T-cell (primary cell): ENCODE measurements around the gene ZDHHC8. TPM values are rescaled to one million over a fixed set of nuclear protein-coding genes. Genes with fewer than 3 reads are reported as not detected.

Experiments
- ATAC-seq, 4 experiments: fragments of 200-7000 bp in 3 of 4; fragments of 150-1000 bp in 1 of 4; cut with Tn5 transposase; replicated peaks in 1 of 4; 1 replicate in 3 of 4; 2 replicates in 1 of 4; pipeline ENCODE4 v1.10.0; 2021; ENCODE audit warnings: moderate library complexity in 3 of 4, mild to moderate bottlenecking in 2 of 4, moderate number of reproducible peaks in 1 of 4
- CTCF ChIA-PET, 2 donors: fragments of 300-600 bp; sonication (Branson Sonifier 250); formaldehyde crosslinking; loops; one replicate each; lab custom pipeline; 2022; ENCODE audit warnings: antibody characterized with exemption in 2 of 2; lab: Charles Lee
- POLR2A ChIA-PET, 2 donors: fragments of 300-600 bp; sonication (Branson Sonifier 250); formaldehyde crosslinking; loops; one replicate each; lab custom pipeline; 2022; ENCODE audit warnings: antibody characterized with exemption in 2 of 2; lab: Charles Lee
- DNase-seq, 35 experiments: peaks; one replicate each; pipeline versions ENCODE4 v3.0.0 to v3.0.0-alpha.2; 2013 to 2023
- H3K27ac ChIP-seq: one replicate; pipeline ENCODE4 v1.5.1; 2013; ENCODE audit warnings: low read length
- H3K27me3 ChIP-seq, 2 experiments: replicated peaks in 1 of 2; 1 replicate in 1 of 2; 2 replicates in 1 of 2; pipeline versions ENCODE4 v1.6.1 to v1.7.0; 2013; ENCODE audit warnings: low read length in 1 of 2, mixed read lengths in 1 of 2; ENCODE audit not compliant: control insufficient read depth in 2 of 2, insufficient read depth in 2 of 2; ENCODE audit errors: extremely low read depth in 1 of 2
- H3K36me3 ChIP-seq, 2 donors: 1 replicate in 1 of 2; 2 replicates in 1 of 2; pipeline versions ENCODE4 v1.6.1 to v1.7.0; 2013; ENCODE audit warnings: low read length in 1 of 2; ENCODE audit not compliant: control insufficient read depth in 2 of 2, insufficient read depth in 1 of 2; ENCODE audit errors: extremely low read depth in 1 of 2
- H3K4me1 ChIP-seq, 2 experiments: 1 replicate in 1 of 2; 2 replicates in 1 of 2; pipeline versions ENCODE4 v1.6.1 to v1.7.0; 2013; ENCODE audit warnings: low read length in 2 of 2, mixed read lengths in 1 of 2; ENCODE audit not compliant: insufficient read depth in 2 of 2, control insufficient read depth in 1 of 2; ENCODE audit errors: extremely low read depth in 1 of 2
- H3K4me3 ChIP-seq, 2 donors: 1 replicate in 1 of 2; 2 replicates in 1 of 2; pipeline versions ENCODE4 v1.5.1 to v1.7.0; 2013; ENCODE audit warnings: mild to moderate bottlenecking in 2 of 2, low read length in 1 of 2, moderate library complexity in 1 of 2; ENCODE audit not compliant: control insufficient read depth in 1 of 2; ENCODE audit errors: extremely low read depth in 1 of 2
- H3K9me3 ChIP-seq: 2 replicates; pipeline ENCODE4 v1.7.0; 2013
- H3K27ac Mint-ChIP-seq, 2 donors: one replicate each; pipeline ENCODE4 v1.8.0; 2020 to 2021; ENCODE audit warnings: mild to moderate bottlenecking in 2 of 2, mixed read lengths in 2 of 2
- H3K27me3 Mint-ChIP-seq, 2 donors: one replicate each; pipeline ENCODE4 v1.8.0; 2021 to 2022; ENCODE audit warnings: mixed read lengths in 2 of 2
- H3K36me3 Mint-ChIP-seq: one replicate; pipeline ENCODE4 v1.8.0; 2021; ENCODE audit warnings: mixed read lengths
- H3K4me1 Mint-ChIP-seq, 3 donors: one replicate each; pipeline ENCODE4 v1.8.0; 2020 to 2022; ENCODE audit warnings: mixed read lengths in 3 of 3, mild to moderate bottlenecking in 1 of 3
- H3K4me3 Mint-ChIP-seq, 3 donors: one replicate each; pipeline ENCODE4 v1.8.0; 2020 to 2022; ENCODE audit warnings: mild to moderate bottlenecking in 3 of 3, mixed read lengths in 3 of 3, moderate library complexity in 3 of 3
- H3K9me3 Mint-ChIP-seq, 3 donors: one replicate each; pipeline ENCODE4 v1.8.0; 2020 to 2022; ENCODE audit warnings: mixed read lengths in 3 of 3
- WGBS: methylation state at CpG from one replicate; pipeline ENCODE4 v1.1.5; 2013; ENCODE audit warnings: missing lambda C conversion rate; ENCODE audit not compliant: insufficient coverage; 5-methylcytosine and 5-hydroxymethylcytosine counted together
- total RNA-seq, 35 experiments: library from RNA in 6 of 35; stranded (reverse) in 6 of 35; fragments of 120-200 nt in 1 of 35; gene quantifications; one replicate each; pipeline versions ENCODE4 v1.2.1 to v1.2.4 and lab custom pipeline; 2013 to 2026

Gene ZDHHC8
- total RNA-seq, 5 donors from 2014 or later (not counting 1 experiment from before 2014, with no cell fraction given), result 68.4 to 102 (median 92.1) TPM

DNA sequence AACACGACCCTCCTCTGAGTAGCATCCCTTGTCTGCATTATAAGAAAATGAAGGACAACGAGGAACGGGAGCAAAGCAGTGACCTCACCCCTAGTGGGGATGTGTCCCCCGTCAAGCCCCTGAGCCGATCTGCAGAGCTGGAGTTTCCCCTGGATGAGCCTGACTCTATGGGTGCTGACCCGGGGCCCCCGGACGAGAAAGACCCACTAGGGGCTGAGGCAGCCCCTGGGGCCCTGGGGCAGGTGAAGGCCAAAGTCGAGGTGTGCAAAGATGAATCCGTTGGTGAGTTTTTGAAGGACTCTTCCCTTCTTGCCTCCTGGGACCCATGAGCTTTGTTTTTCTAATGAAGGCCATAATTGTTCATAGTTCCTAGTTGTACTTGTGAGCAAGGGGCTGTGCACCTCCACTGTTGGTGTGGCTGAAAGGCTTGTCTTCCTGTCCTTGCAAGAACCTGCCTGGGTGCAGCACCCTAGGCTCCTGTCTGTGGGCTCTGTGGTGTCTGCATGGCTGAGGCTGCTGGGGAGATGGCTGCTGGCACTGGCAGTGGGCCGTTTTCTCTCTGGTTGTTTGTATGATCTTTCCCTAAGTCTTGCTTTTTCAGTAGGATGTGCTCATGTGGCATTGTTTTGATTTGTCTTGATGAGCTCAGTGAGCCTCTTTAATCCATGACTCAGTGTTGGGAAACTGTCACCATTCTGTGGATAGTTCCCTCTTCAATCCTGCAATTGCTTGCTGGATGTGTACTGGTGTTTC, 41.5 kb upstream of the ZDHHC8 start:
- no peak for ATAC-seq
- Histone ChIP-seq H3K27ac (no peak overlapping the region), H3K4me3 (no peak overlapping the region), H3K27me3 (no peaks in the 10 kb centered on the region), H3K36me3 (peaks cover 53 to 88% of the 10 kb centered on the region in 2 donors), H3K9me3 (no peaks in the 10 kb centered on the region), H3K4me1 (peaks cover 3 to 92% of the 10 kb centered on the region in 2 experiments)
- POLR2A ChIA-PET, result interaction anchor here in 1 of 2 donors (0.6 kb wide), 1 partner anchor 216 kb away, joined by 4 read pairs; no protein-coding TSS in a partner anchor
- Mint-ChIP-seq H3K4me1 (peaks cover 20 to 37% (median 27%) of the 10 kb centered on the region in 3 donors), H3K27me3 (no peaks in the 10 kb centered on the region), H3K27ac (peak overlapping the region; percentile 75 to 88), H3K9me3 (no peaks in the 10 kb centered on the region), H3K36me3 (peaks cover 68% of the 10 kb centered on the region), H3K4me3 (no peak overlapping the region)
- DNase-seq, result no peak
- CTCF ChIA-PET, result no interaction called here
- 90% methylated on average over 11 of the region's 11 CpGs for WGBS

DNA sequence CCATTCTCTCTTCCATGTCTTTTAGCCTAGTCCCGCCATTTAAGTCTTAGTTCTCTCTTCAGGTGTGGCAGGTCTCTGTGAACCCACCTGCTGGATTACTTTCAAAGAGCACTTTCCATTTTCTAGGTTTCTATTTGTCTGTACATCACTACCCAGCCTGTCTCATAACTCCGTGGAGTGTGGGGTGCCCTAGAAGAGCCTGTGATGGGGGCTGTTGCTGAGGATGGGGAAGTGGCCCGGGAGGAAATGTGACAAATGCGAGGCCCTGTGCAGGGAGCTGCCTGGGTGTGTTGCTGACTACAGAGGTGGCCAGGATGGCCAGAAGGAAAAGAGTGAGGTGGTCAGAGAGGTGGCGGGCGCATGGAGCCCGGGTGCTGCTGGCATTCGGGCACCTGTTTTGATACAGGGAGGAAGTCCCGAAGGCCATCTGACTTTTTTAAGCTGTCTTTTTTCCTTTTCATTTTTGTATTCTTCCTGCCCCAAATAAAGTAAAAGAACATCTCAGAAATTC, 40.8 kb upstream of the ZDHHC8 start:
- H3K27ac Mint-ChIP-seq, result peak overlapping the region; percentile 78 to 88
- no peaks in the 10 kb centered on the region for H3K9me3 Mint-ChIP-seq
- DNase-seq, result no peak
- Histone ChIP-seq H3K36me3 (peaks cover 51 to 90% of the 10 kb centered on the region in 2 donors), H3K9me3 (no peaks in the 10 kb centered on the region), H3K4me3 (no peak overlapping the region), H3K4me1 (peaks cover 3 to 89% of the 10 kb centered on the region in 2 experiments), H3K27me3 (no peaks in the 10 kb centered on the region), H3K27ac (peak overlapping the region; percentile 44)
- POLR2A ChIA-PET, result interaction anchor here in 1 of 2 donors (0.6 kb wide), 1 partner anchor 215 kb away, joined by 4 read pairs; no protein-coding TSS in a partner anchor
- H3K27me3 Mint-ChIP-seq, result no peaks in the 10 kb centered on the region
- 48% methylated on average over 3 of the region's 9 CpGs for WGBS
- peak overlapping the region in 1 of 3 donors; percentile 18 for H3K4me3 Mint-ChIP-seq
- peaks cover 71% of the 10 kb centered on the region for H3K36me3 Mint-ChIP-seq
- H3K4me1 Mint-ChIP-seq, result peaks cover 16 to 40% (median 27%) of the 10 kb centered on the region in 3 donors
- CTCF ChIA-PET, result no interaction called here
- no peak for ATAC-seq

DNA sequence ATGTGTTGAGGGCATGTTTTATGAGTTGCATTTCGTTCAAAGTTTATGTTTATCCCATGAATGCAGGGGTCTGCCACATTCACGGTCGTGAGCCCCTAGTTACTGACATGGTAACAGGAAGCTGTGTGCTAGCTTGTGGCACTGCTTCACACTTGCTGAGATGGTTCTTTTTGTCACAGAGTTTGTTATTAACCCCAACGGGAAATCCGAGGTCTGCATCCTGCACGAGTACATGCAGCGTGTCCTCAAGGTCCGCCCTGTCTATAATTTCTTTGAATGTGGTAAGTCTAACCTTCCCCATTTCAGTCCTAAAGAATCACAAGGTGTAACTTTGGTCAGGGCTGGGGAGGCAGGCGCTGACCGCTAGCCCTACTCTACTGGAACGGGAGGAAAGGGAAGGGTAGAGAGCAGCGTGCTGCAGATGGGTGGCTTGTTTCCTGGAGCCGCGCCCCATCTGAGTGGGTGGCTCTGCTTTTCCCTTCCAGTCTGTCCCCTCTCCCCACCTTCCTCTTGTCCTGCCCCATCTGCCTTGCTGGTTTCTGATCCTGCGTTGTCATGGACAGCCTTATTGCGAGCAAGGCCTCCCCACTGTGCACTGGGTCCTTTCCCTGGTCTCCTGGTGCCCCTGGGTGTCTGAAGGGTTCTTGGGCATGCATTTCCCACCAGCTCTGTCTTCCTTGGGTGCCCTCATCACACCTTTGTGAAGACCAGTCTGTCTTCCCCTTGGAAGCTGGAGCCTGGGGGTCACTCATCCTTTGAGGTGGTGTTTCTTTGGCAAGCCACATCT, 39.7 kb upstream of the ZDHHC8 start:
- Histone ChIP-seq H3K9me3 (no peaks in the 10 kb centered on the region), H3K27me3 (no peaks in the 10 kb centered on the region), H3K4me1 (peaks cover 3 to 78% of the 10 kb centered on the region in 2 experiments), H3K4me3 (no peak overlapping the region), H3K27ac (peak overlapping the region; percentile 50), H3K36me3 (peaks cover 46 to 89% of the 10 kb centered on the region in 2 donors)
- 69% methylated on average over 6 of the region's 16 CpGs for WGBS
- Mint-ChIP-seq H3K4me1 (peaks cover 7 to 37% (median 24%) of the 10 kb centered on the region in 3 donors), H3K27ac (peak overlapping the region; percentile 78 to 88), H3K9me3 (peaks cover 0 to 7% (median 0%) of the 10 kb centered on the region in 3 donors), H3K4me3 (peak overlapping the region; percentile 13 to 28 (median 18)), H3K27me3 (no peaks in the 10 kb centered on the region), H3K36me3 (peaks cover 75% of the 10 kb centered on the region)
- CTCF ChIA-PET, result no interaction called here
- peak in 2 of 35 experiments; percentile 15 to 54 for DNase-seq
- ATAC-seq, result peak; percentile 47 to 57 (median 54)
- POLR2A ChIA-PET, result no interaction called here

DNA sequence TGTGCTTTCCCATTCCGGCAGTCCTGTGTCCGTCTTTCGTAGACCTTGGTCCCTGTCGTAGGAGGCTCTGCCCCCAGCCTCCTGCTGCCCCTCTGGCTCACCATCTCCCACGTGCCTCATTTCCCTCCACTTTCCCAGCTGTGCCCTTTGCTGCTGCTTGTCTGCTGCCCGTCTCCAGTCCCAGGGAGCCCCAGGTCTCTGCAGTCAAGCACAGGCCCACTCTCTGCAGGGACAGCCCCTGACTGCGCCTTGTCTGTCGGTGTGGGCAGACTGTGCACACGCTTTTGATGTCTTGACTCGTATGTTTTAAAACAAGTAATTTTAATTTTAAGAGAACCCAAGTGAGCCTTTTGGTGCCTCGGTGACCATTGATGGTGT, 39.1 kb upstream of the ZDHHC8 start:
- H3K4me3 Mint-ChIP-seq, result no peak overlapping the region
- Histone ChIP-seq H3K27me3 (no peaks in the 10 kb centered on the region), H3K4me1 (peaks cover 3 to 72% of the 10 kb centered on the region in 2 experiments), H3K27ac (peak overlapping the region; percentile 50), H3K4me3 (no peak overlapping the region), H3K36me3 (peaks cover 46 to 86% of the 10 kb centered on the region in 2 donors), H3K9me3 (no peaks in the 10 kb centered on the region)
- H3K27ac Mint-ChIP-seq, result peak overlapping the region; percentile 73 to 80
- peaks cover 4 to 35% (median 25%) of the 10 kb centered on the region in 3 donors for H3K4me1 Mint-ChIP-seq
- H3K36me3 Mint-ChIP-seq, result peaks cover 75% of the 10 kb centered on the region
- H3K27me3 Mint-ChIP-seq, result no peaks in the 10 kb centered on the region
- H3K9me3 Mint-ChIP-seq, result peaks cover 0 to 7% (median 0%) of the 10 kb centered on the region in 3 donors
- WGBS, result 67% methylated on average over 11 of the region's 11 CpGs
- ChIA-PET CTCF (no interaction called here), POLR2A (no interaction called here)
- ATAC-seq (no peak), DNase-seq (no peak)

DNA sequence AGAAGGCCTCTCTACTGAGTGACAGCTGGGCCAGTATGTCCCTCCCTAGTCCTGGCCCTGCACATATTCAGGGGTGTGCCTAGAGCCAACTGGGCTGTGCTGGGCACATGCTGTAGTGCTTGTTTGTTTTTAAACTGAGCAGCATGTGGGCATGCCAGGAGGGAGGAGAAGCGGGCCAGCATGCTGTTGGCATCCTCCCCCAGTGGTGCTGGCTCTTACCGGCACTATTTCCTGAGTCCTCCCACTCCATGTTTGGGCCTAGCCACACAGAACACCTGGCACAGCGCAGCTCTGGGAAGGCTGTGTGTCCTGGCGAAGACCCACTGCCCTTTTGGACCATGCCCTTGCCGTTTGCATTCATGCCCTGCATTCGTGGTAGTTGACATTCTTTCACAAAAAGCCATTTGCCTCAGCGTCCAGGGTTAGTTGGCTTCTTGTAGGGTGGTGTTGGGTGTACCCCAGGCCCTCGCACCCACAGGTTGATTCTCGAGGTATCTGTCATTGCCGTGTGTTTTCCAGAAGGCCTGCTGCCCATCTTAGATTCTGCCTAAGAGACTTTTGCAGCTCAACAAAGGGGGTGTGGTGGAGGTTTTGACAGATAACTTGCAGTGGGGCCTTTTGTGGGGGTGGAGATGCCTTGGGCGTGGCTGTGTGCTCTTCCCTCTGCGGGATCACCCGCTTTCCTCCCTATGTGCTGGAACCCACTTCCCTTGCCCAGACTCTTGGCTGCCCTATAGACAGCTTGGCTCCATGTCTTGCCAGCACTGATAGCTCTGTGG, 38.0 kb upstream of the ZDHHC8 start:
- H3K4me3 ChIP-seq, result no peak overlapping the region

More for the DNA sequence above, 38.0 kb upstream of the ZDHHC8 start:
- H3K4me1 ChIP-seq, result peaks cover 6 to 66% of the 10 kb centered on the region in 2 experiments
- H3K9me3 ChIP-seq, result no peaks in the 10 kb centered on the region
- 88% methylated on average over 9 of the region's 13 CpGs for WGBS
- H3K4me3 Mint-ChIP-seq, result no peak overlapping the region
- H3K4me1 Mint-ChIP-seq, result peaks cover 9 to 36% (median 23%) of the 10 kb centered on the region in 3 donors
- no peaks in the 10 kb centered on the region for H3K27me3 Mint-ChIP-seq
- H3K27ac Mint-ChIP-seq, result peak overlapping the region; percentile 13 to 55
- H3K36me3 Mint-ChIP-seq, result peaks cover 77% of the 10 kb centered on the region
- DNase-seq, result no peak
- H3K27me3 ChIP-seq, result no peaks in the 10 kb centered on the region
- ATAC-seq, result no peak
- ChIA-PET POLR2A (no interaction called here), CTCF (no interaction called here)
- no peak overlapping the region for H3K27ac ChIP-seq
- H3K9me3 Mint-ChIP-seq, result peaks cover 0 to 7% (median 0%) of the 10 kb centered on the region in 3 donors
- H3K36me3 ChIP-seq, result peaks cover 44 to 81% of the 10 kb centered on the region in 2 donors
